GM08714 (cell line): ENCODE measurements around the gene HNF4A.

ENCODE experiments used
- H3K4me3 ChIP-seq: fragments of 200-500 bp; sonication (Bioruptor generic); 2 replicates; pipeline ENCODE4 v1.5.1; 2014; ENCODE audit warnings: mild to moderate bottlenecking, low read length, inconsistent platforms
- ZNF274 ChIP-seq: IDR thresholded peaks from 2 replicates; pipeline ENCODE4 v1.6.1; 2012; ENCODE audit warnings: mild to moderate bottlenecking, low read depth, low read length

The HNF4A gene

GRCh38 chr20:44403194-44404112 lies 48.0 kb downstream of the HNF4A start:
- TF ChIP-seq ZNF274 = no peak

DNA sequence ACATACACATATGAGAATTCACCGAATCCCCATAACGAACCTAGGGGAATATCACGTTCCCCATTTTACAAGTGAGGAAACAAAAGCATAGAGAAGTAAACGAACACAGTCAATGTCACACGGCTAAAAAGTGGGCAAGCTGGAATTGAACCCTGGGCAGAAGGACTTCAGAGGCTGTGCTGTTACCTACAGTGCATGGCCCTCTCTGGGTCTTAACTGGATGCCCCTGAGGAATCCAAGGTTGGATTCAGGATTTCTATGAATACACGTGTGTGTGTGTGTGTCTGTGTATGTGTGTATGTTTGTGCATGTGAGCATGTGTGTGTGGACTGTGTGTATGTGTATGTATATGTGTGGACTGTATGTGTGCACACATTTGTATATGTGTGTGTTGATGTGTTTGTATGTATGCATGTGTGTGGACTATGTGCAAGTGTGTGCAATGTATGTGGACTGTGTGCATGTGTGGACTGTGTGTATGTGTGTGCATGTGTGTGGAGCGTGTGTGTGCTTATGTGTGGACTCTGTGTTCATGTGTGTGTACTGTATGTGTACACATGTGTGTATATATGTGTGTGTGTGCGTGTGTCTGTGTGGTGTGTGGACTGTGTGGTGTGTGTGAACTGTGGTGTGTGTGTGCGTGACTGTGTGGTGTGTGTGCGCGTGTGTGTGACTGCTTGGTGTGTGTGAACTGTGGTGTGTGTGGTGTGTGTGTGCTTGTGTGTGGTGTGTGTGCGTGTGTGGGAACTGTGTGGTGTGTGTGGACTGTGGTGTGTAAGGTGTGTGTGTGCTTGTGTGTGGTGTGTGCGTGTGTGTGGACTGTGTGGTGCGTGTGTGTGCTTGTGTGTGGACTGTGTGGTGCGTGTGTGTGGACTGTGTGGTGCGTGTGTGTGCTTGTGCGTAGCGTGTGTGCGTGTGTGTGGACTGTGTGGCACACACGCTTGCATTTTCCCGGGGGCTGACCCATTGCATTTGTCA lies 49.0 kb downstream of the HNF4A start:
- no peak overlapping the region for H3K4me3 ChIP-seq
- no peak for TF ChIP-seq ZNF274

More at GRCh38 chr20:44403194-44404112, 48.0 kb downstream of the HNF4A start:
- no peak overlapping the region for H3K4me3 ChIP-seq

DNA sequence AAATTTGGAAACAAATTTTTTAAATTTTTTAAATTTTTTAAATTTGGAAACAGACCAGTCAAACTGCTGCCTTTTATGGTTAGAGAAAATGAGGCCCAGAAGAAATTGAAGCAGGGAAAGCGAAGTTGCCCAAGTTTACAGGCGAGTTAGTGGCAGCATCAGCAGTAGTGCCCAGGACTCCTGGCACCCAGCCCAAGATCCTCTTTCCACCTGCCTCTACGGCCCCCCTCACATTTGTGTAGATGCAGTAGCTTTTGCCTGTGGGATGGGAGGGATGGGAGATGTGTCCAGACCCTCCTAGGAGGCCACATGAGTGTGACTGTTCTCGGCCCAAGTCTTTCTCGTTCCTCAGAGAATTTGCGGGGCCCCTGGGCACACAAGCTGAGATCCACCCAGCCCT lies 49.8 kb downstream of the HNF4A start:
- no peak for TF ChIP-seq ZNF274
- H3K4me3 ChIP-seq = no peak overlapping the region

DNA sequence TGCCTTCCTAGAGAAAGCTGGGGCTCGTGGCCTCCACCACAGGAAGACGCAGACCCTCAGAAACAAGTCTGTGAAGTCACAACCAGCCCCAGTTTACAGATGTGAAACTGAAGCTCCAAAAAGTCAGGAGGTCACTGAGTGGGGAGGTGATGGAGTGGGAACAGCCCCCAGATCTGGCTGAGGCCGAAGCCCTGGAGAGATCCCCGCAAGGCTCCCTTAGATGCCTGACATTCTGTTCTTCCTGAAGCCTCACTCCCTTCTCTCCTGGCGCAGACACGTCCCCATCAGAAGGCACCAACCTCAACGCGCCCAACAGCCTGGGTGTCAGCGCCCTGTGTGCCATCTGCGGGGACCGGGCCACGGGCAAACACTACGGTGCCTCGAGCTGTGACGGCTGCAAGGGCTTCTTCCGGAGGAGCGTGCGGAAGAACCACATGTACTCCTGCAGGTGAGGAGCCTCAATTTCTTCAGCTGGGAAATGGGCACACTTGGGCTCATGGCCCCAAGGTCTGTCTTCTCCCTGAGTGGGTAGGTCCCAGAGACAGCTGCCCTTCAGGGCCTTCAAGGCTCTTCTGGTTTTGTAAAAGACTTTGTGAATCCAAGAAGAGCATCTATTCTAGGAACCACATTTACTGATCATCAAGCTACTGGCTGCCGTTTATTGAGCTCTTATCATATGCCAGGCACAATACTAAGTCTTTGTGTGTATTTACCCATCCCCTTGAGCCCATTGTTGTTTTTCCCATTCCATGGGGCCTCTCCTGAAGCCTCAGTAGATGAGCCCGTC lies 50.5 kb downstream of the HNF4A start:
- no peak overlapping the region for H3K4me3 ChIP-seq
- TF ChIP-seq ZNF274 = no peak

GRCh38 chr20:44406572-44407137 lies 51.2 kb downstream of the HNF4A start:
- no peak overlapping the region for H3K4me3 ChIP-seq
- TF ChIP-seq ZNF274 = no peak

GRCh38 chr20:44407402-44408184 lies 52.1 kb downstream of the HNF4A start:
- no peak overlapping the region for H3K4me3 ChIP-seq
- TF ChIP-seq ZNF274 = no peak

DNA sequence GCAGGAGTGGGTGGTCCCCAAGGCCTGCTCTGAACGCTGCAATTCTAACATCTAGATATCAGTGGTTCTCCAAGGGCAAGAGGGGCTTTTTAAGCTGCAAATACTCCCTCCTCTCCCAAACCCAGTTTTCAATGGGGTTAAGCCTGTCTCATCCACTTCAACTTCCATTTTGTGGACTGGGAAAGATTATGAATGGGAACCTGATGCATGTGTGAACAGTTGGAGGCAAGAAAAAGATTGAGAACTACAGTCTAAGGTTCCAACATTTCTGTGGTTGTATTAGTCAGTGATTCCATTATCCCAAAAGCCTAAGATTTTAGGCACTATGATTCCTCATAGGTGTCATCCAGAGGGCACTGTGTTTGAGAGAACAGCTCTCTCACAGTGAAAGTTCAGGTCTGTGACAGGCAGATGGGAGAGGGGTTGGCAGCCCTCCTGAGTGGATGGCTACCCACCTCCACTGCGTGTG lies 53.7 kb downstream of the HNF4A start:
- H3K4me3 ChIP-seq = no peak overlapping the region
- TF ChIP-seq ZNF274 = no peak

DNA sequence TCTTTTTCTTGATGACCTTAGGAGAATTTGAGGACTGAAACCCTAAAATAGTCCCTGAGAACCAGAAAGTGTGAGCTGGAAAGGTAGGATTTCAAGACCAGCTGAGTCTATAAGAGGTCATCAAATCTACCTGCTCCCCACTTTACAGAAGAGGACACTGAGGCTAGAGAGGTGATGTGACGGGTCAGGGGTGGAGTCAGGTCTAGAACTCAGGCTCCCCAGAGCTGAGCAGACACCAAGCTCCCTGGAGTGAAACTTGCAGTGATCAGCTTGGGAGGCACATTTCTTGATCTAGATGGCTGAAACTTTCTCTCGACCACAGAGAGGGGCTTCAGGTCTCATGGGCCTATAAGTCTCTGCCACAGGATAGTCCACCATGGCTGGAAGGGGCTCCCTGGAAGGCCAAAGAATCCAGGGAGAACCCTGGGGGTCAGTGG lies 55.1 kb downstream of the HNF4A start:
- TF ChIP-seq ZNF274 = no peak

DNA sequence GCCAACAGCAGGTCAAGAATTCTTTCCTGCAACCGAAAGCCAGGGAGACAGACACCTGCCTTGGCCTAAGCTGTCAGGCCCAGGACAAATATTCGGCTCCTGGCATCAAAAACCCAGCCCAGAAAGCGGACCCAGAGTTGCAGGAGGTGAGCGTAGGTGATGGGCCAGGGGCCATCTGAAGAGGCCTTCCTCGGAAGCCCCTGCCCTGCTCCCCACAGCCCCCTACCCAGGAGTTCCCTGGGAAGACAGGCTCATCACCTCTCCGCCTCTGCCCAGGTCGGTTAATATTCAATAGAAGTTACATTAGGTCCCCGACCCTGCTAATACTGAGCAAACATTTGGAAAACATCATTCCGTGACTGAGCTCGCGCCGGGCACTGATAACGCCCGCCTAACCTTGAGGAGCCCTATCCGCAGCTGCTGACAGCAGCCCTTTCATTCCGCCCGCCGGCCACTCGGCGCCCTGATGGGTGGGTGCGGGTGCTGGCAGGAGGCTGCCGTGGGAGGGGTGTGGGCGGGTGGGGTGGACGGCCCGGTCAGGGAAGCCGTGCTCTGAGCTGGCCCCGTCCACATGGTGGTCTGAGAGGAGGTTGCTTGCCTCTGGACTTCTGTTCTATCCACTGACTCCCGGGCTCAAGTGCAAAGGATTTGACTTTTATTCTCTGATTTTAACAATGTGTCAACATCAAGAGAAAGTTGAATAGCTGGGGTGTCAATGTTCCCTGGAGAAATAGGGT lies 55.7 kb downstream of the HNF4A start:
- H3K4me3 ChIP-seq = no peak overlapping the region
- TF ChIP-seq ZNF274 = no peak

More for the DNA sequence above, 55.1 kb downstream of the HNF4A start:
- no peak overlapping the region for H3K4me3 ChIP-seq

DNA sequence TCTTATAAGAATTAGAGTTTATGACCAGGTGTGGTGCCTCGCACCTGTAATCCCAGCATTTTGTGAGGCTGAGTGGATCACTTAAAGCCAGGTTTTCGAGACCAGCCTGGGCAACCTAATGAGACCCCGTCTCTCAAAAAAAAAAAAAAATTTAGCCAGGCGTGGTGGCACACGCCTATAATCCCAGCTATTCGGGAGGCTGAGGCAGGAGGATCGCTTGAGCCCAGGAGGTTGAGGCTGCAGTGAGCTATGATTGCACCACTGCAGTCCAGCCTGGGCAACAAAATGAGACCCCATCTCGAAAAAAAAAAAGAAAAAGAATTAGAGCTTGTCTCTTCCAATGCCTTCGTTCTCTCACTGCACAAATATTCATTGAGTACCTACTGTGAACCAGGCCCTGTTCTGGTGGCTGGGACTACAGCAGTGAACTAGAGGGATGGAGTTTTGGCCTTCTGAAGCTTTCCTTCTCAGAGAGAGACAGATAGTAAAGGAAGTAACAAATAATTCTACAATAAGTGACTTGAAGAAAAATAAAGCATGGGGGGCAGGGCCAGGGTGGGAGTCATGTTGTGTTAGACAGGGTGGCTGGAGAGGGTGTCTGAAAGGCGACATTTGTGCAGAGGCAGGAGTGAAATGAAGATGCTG lies 56.4 kb downstream of the HNF4A start:
- TF ChIP-seq ZNF274 = no peak

DNA sequence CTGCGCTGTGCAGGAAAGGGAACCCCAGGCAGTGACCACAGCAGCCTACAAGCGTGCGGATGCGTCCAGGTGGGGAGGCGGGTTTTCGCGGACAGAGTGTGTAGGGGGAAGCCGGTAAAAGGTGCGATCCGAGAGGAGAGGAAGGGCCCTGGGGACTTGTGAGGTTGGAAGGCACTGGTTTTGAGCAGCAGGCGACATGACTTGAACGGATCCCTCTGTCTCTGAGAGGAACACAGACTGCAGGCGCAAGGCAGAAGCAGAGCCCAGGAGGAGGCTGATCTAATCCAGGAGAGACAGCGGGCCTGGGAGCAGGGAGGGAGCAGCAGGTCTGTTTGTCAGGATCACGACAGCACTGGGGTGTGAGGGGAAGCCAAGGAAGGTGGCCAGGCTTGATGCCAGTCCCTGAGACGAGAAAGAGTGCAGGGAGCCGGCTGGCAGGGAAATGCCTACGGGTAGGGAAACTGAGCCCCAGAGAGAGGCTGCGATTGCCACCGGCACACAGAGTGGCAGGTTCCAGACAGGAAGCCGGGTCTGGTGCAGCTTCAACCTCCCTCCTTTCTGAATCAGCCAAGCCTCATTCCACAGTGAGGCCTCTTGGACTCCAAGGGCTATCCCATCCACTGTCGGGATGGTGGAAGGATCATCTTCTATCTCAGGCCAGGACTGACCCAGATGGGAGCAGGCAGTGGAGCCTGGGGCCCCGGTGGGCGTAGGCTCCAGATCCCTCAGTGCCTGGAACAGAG lies 57.1 kb downstream of the HNF4A start:
- no peak for TF ChIP-seq ZNF274

More for the DNA sequence above, 56.4 kb downstream of the HNF4A start:
- H3K4me3 ChIP-seq = no peak overlapping the region

More for the DNA sequence above, 57.1 kb downstream of the HNF4A start:
- H3K4me3 ChIP-seq = no peak overlapping the region
